ENCODE data around the gene CCDC92.
A peak's percentile ranks its signal among the peaks of the same experiment; 100 is the strongest.

CCDC92 gene

GRCh38 chr12:123972457-123973401, at the start of gene CCDC92, which contains the start of gene ZNF664:
Gene CCDC92 (minus strand): TSS chr12:123972831. CDS start chr12:123944305, 28,526 bp downstream.
Gene ZNF664 (plus strand): TSS chr12:123973215. CDS start chr12:124012145, 38,930 bp downstream.
- peak; percentile 91 for DNase-seq (ENCODE audit: low spot score)

GRCh38 chr12:124022161-124022560, 49.5 kb upstream of the CCDC92 start:
- no peak for DNase-seq (ENCODE audit: low spot score)

GRCh38 chr12:124021007-124021406, 48.4 kb upstream of the CCDC92 start:
- no peak for DNase-seq (ENCODE audit: low spot score)

GRCh38 chr12:124020514-124020949, 47.9 kb upstream of the CCDC92 start:
- DNase-seq (ENCODE audit: low spot score), result no peak

- no peak for DNase-seq (ENCODE audit: low spot score)
These were observed 46.5 kb upstream of the CCDC92 start for GRCh38 chr12:124019115-124019514.

DNA sequence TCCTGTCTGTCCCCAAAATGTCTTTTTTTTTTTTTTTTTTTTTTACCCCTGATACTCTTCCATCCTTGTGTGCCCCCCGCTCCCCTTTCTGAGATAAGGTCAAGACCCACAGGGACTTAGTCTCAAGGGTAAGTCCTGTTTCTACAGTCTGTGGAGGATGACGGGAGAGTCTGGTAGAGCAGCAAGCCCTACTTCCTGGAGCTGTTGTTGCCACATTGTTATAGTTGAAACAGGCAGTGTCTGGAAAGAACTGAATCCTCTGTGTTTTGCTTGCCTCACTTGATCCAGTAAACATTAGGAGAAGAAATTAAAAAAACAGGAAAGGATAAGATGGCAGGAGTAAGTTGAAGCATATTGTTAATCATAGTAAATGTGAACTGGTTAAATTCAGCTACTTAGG, 45.9 kb upstream of the CCDC92 start:
- DNase-seq (ENCODE audit: low spot score), result no peak

DNA sequence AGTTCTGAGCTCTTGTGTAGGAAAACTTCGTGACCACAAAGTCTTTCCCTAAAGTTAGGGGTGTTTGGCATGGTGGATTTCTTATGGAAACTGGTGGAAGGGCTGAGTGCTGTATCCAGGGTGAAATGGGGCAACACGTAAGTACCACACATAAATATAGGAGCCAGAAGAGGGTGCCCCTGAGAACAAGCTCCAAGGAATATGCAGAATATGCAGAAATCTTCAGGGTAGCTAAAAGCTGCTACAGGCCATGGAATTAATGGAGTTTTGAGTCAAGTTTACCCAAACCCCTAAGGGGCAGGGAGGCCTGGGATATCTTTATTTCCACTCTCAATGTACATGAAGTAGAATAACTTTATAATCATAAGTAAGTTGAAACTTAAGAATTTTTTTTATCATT, 44.4 kb upstream of the CCDC92 start:
- DNase-seq (ENCODE audit: low spot score), result no peak

DNA sequence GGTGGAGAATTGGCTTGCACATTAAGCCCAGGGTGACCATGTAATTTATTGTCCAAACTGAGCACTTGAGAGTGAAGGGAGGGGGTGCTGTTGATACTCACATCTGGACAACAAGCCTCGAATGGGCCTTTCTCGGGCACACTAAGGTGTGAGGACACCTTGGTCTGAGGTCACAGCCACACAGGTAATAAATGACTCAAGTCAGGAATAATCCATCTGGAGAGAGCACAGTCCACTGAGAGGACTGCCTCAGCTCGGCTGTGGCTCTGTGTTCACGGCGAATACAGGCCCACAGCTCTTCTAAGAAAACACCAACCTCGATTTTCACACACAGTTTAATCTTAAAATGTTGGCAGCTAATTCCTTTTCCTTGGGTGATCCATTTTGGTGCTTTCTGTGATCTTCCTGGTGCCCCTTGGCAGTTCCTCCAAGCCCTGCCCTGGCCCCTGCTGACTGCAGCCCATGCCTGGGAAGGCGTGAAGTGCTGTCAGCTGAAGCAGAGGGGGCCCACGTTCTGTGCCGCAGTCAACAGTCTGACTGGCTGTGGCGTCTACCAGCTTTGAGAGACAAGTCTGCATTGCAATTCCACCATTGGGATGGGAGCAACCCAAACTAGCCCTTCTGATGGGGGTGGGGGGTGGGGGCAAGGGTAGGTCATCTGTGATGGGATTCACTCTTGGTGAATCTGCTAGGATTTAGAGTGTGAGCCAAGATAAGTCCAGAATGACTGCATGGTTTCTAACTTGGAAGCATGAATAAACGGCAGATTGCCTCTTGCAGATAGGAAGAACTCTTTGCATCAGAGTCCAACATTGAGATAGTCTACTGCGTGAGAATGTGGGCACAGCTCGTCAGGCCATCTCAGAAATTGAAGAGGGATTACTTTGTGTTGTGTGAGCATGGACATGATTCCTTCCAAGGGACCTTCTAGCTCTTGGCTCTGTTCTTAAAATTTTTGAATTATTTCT, 43.1 kb upstream of the CCDC92 start:
- no peak for DNase-seq (ENCODE audit: low spot score)

DNA sequence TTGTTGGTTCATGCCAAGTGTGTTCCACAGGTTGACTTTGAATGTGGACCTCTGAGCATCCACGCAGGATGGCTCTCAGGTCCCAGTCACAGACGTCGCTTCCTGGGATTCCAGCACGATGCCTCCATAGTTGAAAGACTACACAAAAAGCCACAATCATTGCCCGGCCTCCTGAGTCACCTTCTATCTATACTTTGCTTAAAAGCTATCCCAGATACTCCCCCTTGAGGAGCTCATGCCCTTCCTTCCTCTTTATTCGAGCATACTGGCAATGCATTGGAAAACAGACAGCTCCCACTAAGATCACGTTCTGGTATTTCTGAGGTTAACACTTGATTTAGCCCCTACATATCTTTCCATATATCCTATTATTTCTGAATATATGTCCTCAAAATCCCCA, 40.4 kb upstream of the CCDC92 start:
- no peak for DNase-seq (ENCODE audit: low spot score)

DNA sequence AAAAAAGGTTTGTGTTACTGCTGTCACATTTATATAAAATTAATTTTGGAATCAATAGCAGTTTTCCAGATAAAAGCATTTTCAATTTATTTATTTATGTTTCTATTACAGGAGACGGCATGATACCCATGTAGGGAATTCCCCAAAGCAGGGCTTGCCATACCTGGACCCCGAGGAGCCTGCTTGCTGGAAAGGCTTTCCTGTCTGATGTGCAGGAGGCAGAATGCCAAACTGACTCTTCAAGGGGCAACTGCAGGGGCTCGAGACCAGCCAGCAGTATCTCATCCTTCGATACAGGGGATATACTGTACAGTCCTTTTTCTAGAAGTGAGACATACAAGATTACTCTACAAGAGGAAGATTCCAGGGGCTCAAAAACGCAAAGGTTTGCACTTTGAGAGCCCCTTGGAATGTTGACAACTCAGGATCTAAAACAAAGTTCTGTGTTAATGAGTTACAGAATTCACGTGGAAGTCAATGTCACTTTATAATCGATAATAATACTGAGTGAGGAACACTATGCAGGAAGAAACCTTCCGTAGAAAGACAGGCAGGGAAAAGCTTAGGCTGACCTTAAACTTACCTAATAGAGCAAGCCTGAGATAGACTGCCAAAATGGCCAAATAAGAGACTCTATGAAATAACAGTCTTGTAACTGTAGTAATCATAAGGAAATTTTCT, 38.9 kb upstream of the CCDC92 start:
- DNase-seq (ENCODE audit: low spot score), result no peak

GRCh38 chr12:124010687-124011086, 38.1 kb upstream of the CCDC92 start:
- no peak for DNase-seq (ENCODE audit: low spot score)

DNA sequence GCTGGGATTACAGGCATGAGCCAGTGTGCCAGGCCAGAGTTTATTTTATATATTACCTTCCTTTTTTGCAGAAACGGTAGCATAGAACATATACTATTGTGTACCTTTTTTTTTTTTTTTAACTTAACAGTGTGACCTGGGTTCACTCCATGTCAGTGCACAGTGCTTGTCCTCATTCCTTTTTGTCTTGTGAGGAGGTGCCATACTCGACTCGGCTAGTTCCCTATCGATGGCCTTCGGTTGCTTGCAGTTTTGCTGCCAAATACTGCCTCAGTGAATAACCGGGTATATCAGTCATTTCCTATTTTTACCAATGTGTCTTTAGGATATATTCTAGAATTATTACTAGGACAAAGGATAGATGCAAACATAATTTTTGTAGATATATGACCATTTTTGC, 37.1 kb upstream of the CCDC92 start:
- DNase-seq (ENCODE audit: low spot score), result no peak

GRCh38 chr12:124008595-124008994, 36.0 kb upstream of the CCDC92 start:
- peak; percentile 58 for DNase-seq (ENCODE audit: low spot score)

- no peak for DNase-seq (ENCODE audit: low spot score)
These were observed 35.4 kb upstream of the CCDC92 start for GRCh38 chr12:124007826-124008570.

- DNase-seq (ENCODE audit: low spot score), result no peak
These were observed 34.4 kb upstream of the CCDC92 start for GRCh38 chr12:124006846-124007713.

DNA sequence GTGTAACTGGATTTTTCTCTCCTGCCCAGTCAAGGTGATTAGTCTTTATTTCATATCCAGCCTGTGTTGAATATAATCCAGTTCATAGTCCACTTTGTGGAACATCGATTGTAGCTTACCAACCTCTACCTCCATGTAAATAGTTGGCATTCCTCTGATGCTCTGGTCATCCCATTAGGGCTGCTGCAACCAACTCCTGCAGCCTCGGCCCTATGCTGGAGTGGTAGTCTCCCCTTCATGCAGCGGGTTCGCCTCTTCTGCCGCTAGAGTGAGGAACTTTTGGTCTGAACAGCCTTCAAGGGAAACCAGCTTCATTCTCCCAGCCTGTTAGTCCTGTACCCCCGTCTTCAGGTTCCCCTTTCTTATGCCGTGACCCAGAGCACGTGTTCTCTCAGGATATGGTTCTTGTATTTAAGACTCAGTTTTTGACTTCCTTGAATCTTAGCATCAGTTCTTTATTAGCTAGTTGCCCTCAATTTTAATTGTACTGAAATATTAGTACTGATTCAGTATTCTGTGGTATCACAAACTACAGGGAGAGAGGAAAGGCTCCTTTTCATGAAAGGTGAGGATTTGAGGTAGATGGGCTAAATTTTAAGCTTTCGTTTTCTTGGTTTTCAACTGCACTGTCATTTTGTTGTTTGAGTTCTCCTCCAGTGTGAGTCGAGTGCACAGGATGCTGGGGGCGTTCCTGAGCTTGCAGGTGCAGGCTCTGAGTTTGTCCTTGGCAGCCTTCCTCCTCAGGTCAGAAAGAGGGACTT, 33.6 kb upstream of the CCDC92 start:
- DNase-seq (ENCODE audit: low spot score), result peak; percentile 52

- no peak for DNase-seq (ENCODE audit: low spot score)
These were observed 31.7 kb upstream of the CCDC92 start for GRCh38 chr12:124004233-124004875.

DNA sequence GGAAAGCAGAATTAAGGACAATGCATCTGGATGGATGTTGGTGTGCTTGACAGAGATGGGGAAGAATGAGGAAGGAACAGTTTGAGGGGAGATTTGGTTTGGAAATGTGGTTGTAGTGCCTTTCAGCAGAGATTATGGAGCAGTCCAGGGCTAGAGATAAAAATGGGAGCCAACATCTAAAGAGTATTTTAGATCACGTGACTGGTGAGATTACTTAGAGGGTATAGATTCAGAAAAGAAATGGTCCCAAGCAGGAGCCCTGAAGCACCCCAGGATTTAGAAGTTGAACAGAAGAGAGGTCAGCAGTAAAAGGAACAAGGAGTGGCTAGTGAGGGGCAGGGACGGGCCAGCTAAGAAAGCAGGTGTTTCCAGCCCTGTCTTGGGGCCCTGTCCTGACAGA, 30.0 kb upstream of the CCDC92 start:
- DNase-seq (ENCODE audit: low spot score), result no peak

All from Ammon's horn (tissue), 1 donor.